Prostate gland (tissue), 2 donors: ENCODE results near the gene NEIL3. TPM values are rescaled to one million over a fixed set of nuclear protein-coding genes. Genes with fewer than 3 reads are reported as not detected.

Experiments
- DNase-seq: peaks from one replicate; pipeline ENCODE4 v3.0.0-alpha.2; 2019; ENCODE audit warnings: low spot score
- H3K27ac ChIP-seq, 2 donors: fragments of 200-600 bp; sonication (generic); 2 replicates each; pipeline ENCODE4 v1.5.1; 2017 to 2019
- H3K27me3 ChIP-seq: fragments of 200-600 bp; sonication (generic); replicated peaks from 2 replicates; pipeline ENCODE4 v1.5.1; 2019; ENCODE audit not compliant: insufficient read depth
- H3K36me3 ChIP-seq, 2 donors: fragments of 200-600 bp; sonication (generic); 1 replicate in 1 of 2; 2 replicates in 1 of 2; pipeline versions ENCODE4 v1.5.1 to v1.8.1; 2017 to 2019
- H3K4me1 ChIP-seq: fragments of 200-600 bp; sonication (generic); replicated peaks from 2 replicates; pipeline ENCODE4 v1.5.1; 2019
- H3K4me3 ChIP-seq, 2 donors: fragments of 200-600 bp; sonication (generic); 2 replicates each; pipeline ENCODE4 v1.5.1; 2017 to 2019
- H3K9me3 ChIP-seq: fragments of 200-600 bp; sonication (generic); 2 replicates; pipeline ENCODE4 v1.5.1; 2017
- POLR2A ChIP-seq: fragments of 450-650 bp; IDR thresholded peaks from one replicate; pipeline ENCODE4 v1.6.1; 2016; ENCODE audit warnings: antibody characterized with exemption, mild to moderate bottlenecking
- POLR2AphosphoS5 ChIP-seq: sonication (generic); formaldehyde crosslinking; IDR thresholded peaks from one replicate; pipeline ENCODE4 v1.6.1; 2017; ENCODE audit warnings: antibody characterized with exemption
- WGBS: methylation state at CpG from one replicate; pipeline ENCODE4 v1.1.5; 2018; 5-methylcytosine and 5-hydroxymethylcytosine counted together
- intact Hi-C: fragments of 100-400 bp; cut with DNase I; formaldehyde crosslinking; loops from one replicate; pipeline ENCODE4 v1.14.2; 2022
- total RNA-seq, 2 donors: library from RNA; depleted of rRNA; stranded (reverse); fragments of >200 nt; gene quantifications; one replicate each; pipeline ENCODE4 v1.1.0, GENCODE V29; 2016
- TF ChIP-seq, protein P1 (sequence below), 4 experiments: fragments of 200-600 bp in 2 of 4; fragments of 450-650 bp in 2 of 4; sonication (generic) in 2 of 4; IDR thresholded peaks; 1 replicate in 3 of 4; 2 replicates in 1 of 4; pipeline ENCODE4 v1.5.1; 2016 to 2019; ENCODE audit warnings: antibody characterized with exemption in 4 of 4, mild to moderate bottlenecking in 2 of 4, moderate library complexity in 2 of 4

NEIL3 gene
- total RNA-seq, 2 donors from 2014 or later: 0.51 to 0.59 TPM

GRCh38 chr4:177321647-177322046, 12.0 kb downstream of the NEIL3 start:
- DNase-seq: no peak
- 81% methylated on average over 3 of the region's 3 CpGs for WGBS
- Histone ChIP-seq H3K4me1 (no peaks in the 10 kb centered on the region), H3K36me3 (no peaks in the 10 kb centered on the region), H3K27ac (no peak overlapping the region), H3K27me3 (no peaks in the 10 kb centered on the region), H3K9me3 (no peaks in the 10 kb centered on the region), H3K4me3 (no peak overlapping the region)
- TF ChIP-seq POLR2AphosphoS5 (no peak), POLR2A (no peak)
- TF ChIP-seq, protein P1, sequence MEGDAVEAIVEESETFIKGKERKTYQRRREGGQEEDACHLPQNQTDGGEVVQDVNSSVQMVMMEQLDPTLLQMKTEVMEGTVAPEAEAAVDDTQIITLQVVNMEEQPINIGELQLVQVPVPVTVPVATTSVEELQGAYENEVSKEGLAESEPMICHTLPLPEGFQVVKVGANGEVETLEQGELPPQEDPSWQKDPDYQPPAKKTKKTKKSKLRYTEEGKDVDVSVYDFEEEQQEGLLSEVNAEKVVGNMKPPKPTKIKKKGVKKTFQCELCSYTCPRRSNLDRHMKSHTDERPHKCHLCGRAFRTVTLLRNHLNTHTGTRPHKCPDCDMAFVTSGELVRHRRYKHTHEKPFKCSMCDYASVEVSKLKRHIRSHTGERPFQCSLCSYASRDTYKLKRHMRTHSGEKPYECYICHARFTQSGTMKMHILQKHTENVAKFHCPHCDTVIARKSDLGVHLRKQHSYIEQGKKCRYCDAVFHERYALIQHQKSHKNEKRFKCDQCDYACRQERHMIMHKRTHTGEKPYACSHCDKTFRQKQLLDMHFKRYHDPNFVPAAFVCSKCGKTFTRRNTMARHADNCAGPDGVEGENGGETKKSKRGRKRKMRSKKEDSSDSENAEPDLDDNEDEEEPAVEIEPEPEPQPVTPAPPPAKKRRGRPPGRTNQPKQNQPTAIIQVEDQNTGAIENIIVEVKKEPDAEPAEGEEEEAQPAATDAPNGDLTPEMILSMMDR (IDR thresholded peaks at IDR 0.05): no peak
- intact Hi-C loops: no loop called here

- Histone ChIP-seq H3K36me3 (no peaks in the 10 kb centered on the region), H3K4me3 (no peak overlapping the region), H3K4me1 (no peaks in the 10 kb centered on the region), H3K27ac (no peak overlapping the region), H3K9me3 (no peaks in the 10 kb centered on the region), H3K27me3 (no peaks in the 10 kb centered on the region)
- TF ChIP-seq POLR2A: no peak
- no peak for TF ChIP-seq POLR2AphosphoS5
- TF ChIP-seq, protein P1 (IDR thresholded peaks at IDR 0.05): no peak
- 48% methylated on average over 7 of the region's 7 CpGs for WGBS
- DNase-seq: no peak
- intact Hi-C loops: no loop called here
These were observed 12.6 kb downstream of the NEIL3 start for GRCh38 chr4:177322266-177322665.

DNA sequence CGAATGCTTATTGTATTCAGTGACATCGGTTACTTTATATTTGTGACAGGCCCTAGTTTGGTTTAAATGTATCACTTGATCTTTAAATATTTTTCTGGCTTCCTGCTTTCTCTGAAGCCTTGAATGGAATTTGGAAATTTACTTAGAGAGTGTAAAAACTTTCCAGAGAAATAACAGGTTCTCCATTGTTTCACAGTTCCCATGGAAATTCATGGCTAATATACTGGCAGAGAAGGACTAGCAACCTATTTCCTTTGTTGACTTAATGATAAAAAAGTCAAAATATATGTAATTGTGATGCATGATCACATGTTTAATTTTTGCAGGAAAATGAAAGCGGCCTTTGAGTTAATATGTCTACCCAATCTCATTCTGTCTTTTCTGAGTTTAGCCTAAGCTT, 13.2 kb downstream of the NEIL3 start:
- TF ChIP-seq POLR2AphosphoS5 (no peak), POLR2A (no peak)
- TF ChIP-seq, protein P1 (IDR thresholded peaks at IDR 0.05): no peak
- Histone ChIP-seq H3K9me3 (no peaks in the 10 kb centered on the region), H3K4me1 (no peaks in the 10 kb centered on the region), H3K27ac (no peak overlapping the region), H3K4me3 (no peak overlapping the region), H3K27me3 (no peaks in the 10 kb centered on the region), H3K36me3 (no peaks in the 10 kb centered on the region)
- intact Hi-C loops: no loop called here
- no peak for DNase-seq
- WGBS: 47% methylated on average over 3 of the region's 3 CpGs

- Histone ChIP-seq H3K36me3 (no peaks in the 10 kb centered on the region), H3K4me3 (no peak overlapping the region), H3K27ac (no peak overlapping the region), H3K4me1 (no peaks in the 10 kb centered on the region), H3K9me3 (no peaks in the 10 kb centered on the region), H3K27me3 (no peaks in the 10 kb centered on the region)
- WGBS: 91% methylated on average over 1 of the region's 1 CpG
- intact Hi-C loops: no loop called here
- DNase-seq: no peak
- TF ChIP-seq POLR2A (no peak), POLR2AphosphoS5 (no peak)
- TF ChIP-seq, protein P1 (IDR thresholded peaks at IDR 0.05): no peak
These were observed 13.7 kb downstream of the NEIL3 start for GRCh38 chr4:177323416-177323815.

GRCh38 chr4:177332119-177332518, 22.4 kb downstream of the NEIL3 start:
- no peaks in the 10 kb centered on the region for H3K4me1 ChIP-seq
- WGBS: 92% methylated on average over 4 of the region's 4 CpGs
- H3K27me3 ChIP-seq: no peaks in the 10 kb centered on the region
- H3K36me3 ChIP-seq: no peaks in the 10 kb centered on the region
- H3K27ac ChIP-seq: no peak overlapping the region
- H3K9me3 ChIP-seq: no peaks in the 10 kb centered on the region
- intact Hi-C loops: loop anchor here (10.0 kb wide), 1 partner anchor 957 kb away; no protein-coding TSS in a partner anchor
- DNase-seq: no peak
- TF ChIP-seq POLR2A (no peak), POLR2AphosphoS5 (no peak)
- TF ChIP-seq, protein P1 (IDR thresholded peaks at IDR 0.05): no peak
- no peak overlapping the region for H3K4me3 ChIP-seq
